ENCODE measurements around the gene KCNK18. TPM values are rescaled to one million over a fixed set of nuclear protein-coding genes. Genes with fewer than 3 reads are reported as not detected.

The KCNK18 gene
- total RNA-seq, 1 experiment from 2014 or later: not detected

DNA sequence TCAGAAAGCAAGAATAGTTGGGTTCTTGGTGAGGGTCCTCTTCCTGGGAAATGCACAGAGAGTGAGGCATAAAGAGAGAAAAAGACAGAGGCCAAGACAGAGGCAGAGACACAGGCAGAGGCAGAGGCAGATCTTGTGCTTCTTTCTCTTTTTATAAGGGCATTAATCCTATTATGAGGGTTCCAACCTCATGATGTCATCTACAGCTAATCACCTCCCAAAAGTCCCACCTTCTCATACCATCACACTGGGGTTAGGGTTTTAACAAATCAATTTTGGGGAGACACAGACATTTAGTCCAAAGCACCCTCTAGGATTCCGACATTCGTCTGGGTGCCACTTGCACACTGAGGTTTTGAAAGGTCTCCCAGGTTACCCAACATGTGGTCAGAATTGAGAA is 17.8 kb downstream of the KCNK18 start:
- TF ChIP-seq, protein P1, sequence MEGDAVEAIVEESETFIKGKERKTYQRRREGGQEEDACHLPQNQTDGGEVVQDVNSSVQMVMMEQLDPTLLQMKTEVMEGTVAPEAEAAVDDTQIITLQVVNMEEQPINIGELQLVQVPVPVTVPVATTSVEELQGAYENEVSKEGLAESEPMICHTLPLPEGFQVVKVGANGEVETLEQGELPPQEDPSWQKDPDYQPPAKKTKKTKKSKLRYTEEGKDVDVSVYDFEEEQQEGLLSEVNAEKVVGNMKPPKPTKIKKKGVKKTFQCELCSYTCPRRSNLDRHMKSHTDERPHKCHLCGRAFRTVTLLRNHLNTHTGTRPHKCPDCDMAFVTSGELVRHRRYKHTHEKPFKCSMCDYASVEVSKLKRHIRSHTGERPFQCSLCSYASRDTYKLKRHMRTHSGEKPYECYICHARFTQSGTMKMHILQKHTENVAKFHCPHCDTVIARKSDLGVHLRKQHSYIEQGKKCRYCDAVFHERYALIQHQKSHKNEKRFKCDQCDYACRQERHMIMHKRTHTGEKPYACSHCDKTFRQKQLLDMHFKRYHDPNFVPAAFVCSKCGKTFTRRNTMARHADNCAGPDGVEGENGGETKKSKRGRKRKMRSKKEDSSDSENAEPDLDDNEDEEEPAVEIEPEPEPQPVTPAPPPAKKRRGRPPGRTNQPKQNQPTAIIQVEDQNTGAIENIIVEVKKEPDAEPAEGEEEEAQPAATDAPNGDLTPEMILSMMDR (conservative IDR thresholded peaks at IDR 0.05): no peak
- Histone ChIP-seq H3K56ac (ENCODE audit: insufficient read length, low read depth, low read length) (no peak overlapping the region), H4K5ac (ENCODE audit: insufficient read length, low read depth, low read length) (no peak overlapping the region), H3K4me2 (ENCODE audit: insufficient read depth, insufficient read length, low read length) (no peak overlapping the region), H3K23me2 (ENCODE audit: insufficient read length, low read depth, low read length, poor library complexity, severe bottlenecking) (peaks cover 7% of the 10 kb centered on the region), H3T11ph (ENCODE audit: low read length) (no peak overlapping the region), H4K20me1 (ENCODE audit: control insufficient read depth, insufficient read depth, insufficient read length) (no peaks in the 10 kb centered on the region), H2BK5ac (ENCODE audit: insufficient read length, low read length) (no peak overlapping the region), H3K14ac (ENCODE audit: insufficient read depth, low read length) (no peak overlapping the region), H2BK120ac (ENCODE audit: low read depth, low read length, poor library complexity, severe bottlenecking) (no peak overlapping the region), H2BK20ac (ENCODE audit: low read depth, low read length, poor library complexity, severe bottlenecking) (no peak overlapping the region), H3K79me1 (ENCODE audit: insufficient read depth, low read depth, low read length, poor library complexity, severe bottlenecking) (no peaks in the 10 kb centered on the region), H4K91ac (ENCODE audit: insufficient read length, low read depth, low read length) (no peak overlapping the region), H3K27ac (ENCODE audit: insufficient read length, low read depth, low read length) (no peak overlapping the region), H3K79me2 (ENCODE audit: insufficient read depth, low read length) (no peaks in the 10 kb centered on the region), H2AFZ (ENCODE audit: low read length) (no peak overlapping the region), H3K9ac (ENCODE audit: extremely low read depth, insufficient read length, low read length) (no peak overlapping the region), H3K27me3 (ENCODE audit: insufficient read depth, low read length) (peaks cover 12% of the 10 kb centered on the region; the same call in 1 of the 2 replicates), H3K9me3 (ENCODE audit: control insufficient read depth, low read depth, low read length) (no peaks in the 10 kb centered on the region), H3K4ac (ENCODE audit: low read depth, low read length) (no peak overlapping the region), H4K8ac (replicated peaks; ENCODE audit: insufficient read length, low read depth, low read length) (no peak overlapping the region), H3K18ac (ENCODE audit: insufficient read length, low read depth, low read length) (no peak overlapping the region), H2BK15ac (ENCODE audit: low read depth, low read length) (no peak overlapping the region), H2AK5ac (ENCODE audit: insufficient read length, low read length) (no peak overlapping the region), H2BK12ac (ENCODE audit: insufficient read length, low read depth, low read length) (no peak overlapping the region), H3K4me1 (ENCODE audit: insufficient read depth, low read length) (no peaks in the 10 kb centered on the region), H3K23ac (ENCODE audit: insufficient read length, low read depth, low read length) (no peak overlapping the region)
- peaks cover 11 to 12% of the 10 kb centered on the region in 2 experiments for H3K4me1 Mint-ChIP-seq
- peaks cover 78% of the 10 kb centered on the region for H3K27me3 Mint-ChIP-seq (ENCODE audit: low read depth)
- H3K4me3 Mint-ChIP-seq: no peak overlapping the region
- H3K9me3 Mint-ChIP-seq: peaks cover 11 to 12% of the 10 kb centered on the region in 2 experiments; a peak in 3 of 5 replicates
- no CpG with 5 or more reads among the region's 2 CpGs for WGBS (ENCODE audit: extremely low coverage, insufficient read length, low lambda C conversion rate)
- DNase-seq: no peak
- no peak overlapping the region for H3K27ac Mint-ChIP-seq
- H3K36me3 Mint-ChIP-seq (ENCODE audit: insufficient read depth in 1 of 3, low read depth in 3 of 3): peaks cover 0 to 6% (median 0%) of the 10 kb centered on the region in 3 experiments; a peak in 1 of 7 replicates

All from H9 (cell line).